Testis (tissue), 2 donors: ENCODE data around the gene GALNT18.

Experiments
- CTCF ChIP-seq, 3 experiments: fragments of 450-650 bp in 2 of 3; fragments of 200-600 bp in 1 of 3; sonication (generic) in 1 of 3; IDR thresholded peaks; one replicate each; pipeline ENCODE4 v1.5.1; 2016 to 2019; ENCODE audit warnings: antibody characterized with exemption in 3 of 3, mild to moderate bottlenecking in 2 of 3, moderate library complexity in 1 of 3
- POLR2A ChIP-seq: fragments of 450-650 bp; IDR thresholded peaks from one replicate; pipeline ENCODE4 v1.6.1; 2017; ENCODE audit warnings: antibody characterized with exemption, mild to moderate bottlenecking, moderate library complexity

GRCh38 chr11:11336664-11337063 lies 285.1 kb downstream of the GALNT18 start:
- TF ChIP-seq POLR2A (no peak), CTCF (IDR thresholded peaks at IDR 0.05) (no peak)
